PC-3 (cell line): ENCODE measurements around the gene UTRN.

Source experiments
- EZH2phosphoT487 ChIP-seq: fragments of 300-600 bp; sonication (generic); IDR thresholded peaks from 2 replicates; pipeline ENCODE4 v1.6.1; 2018; ENCODE audit warnings: mild to moderate bottlenecking, antibody characterized with exemption, low read length, borderline replicate concordance
- TF ChIP-seq, protein P1 (sequence below): fragments of 300-600 bp; sonication (generic); conservative IDR thresholded peaks from 2 replicates; pipeline ENCODE4 v1.5.1; 2017; ENCODE audit warnings: antibody characterized with exemption, low read depth, mild to moderate bottlenecking, low read length

DNA sequence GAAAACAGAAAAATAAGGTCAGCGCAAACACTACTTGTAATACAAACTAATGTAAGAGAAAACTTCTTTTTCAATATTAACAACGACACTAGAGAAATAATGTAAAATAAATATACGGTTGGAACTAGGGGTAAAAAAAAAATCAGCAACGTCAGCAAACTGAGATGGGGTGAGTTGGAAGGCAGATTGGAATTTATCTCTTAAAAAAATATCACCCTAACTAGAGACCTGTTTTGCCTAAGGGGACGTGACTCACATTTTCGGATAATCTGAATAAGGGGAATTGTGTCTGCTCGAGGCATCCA is 705 bp upstream of the UTRN start:
- TF ChIP-seq, protein P1, sequence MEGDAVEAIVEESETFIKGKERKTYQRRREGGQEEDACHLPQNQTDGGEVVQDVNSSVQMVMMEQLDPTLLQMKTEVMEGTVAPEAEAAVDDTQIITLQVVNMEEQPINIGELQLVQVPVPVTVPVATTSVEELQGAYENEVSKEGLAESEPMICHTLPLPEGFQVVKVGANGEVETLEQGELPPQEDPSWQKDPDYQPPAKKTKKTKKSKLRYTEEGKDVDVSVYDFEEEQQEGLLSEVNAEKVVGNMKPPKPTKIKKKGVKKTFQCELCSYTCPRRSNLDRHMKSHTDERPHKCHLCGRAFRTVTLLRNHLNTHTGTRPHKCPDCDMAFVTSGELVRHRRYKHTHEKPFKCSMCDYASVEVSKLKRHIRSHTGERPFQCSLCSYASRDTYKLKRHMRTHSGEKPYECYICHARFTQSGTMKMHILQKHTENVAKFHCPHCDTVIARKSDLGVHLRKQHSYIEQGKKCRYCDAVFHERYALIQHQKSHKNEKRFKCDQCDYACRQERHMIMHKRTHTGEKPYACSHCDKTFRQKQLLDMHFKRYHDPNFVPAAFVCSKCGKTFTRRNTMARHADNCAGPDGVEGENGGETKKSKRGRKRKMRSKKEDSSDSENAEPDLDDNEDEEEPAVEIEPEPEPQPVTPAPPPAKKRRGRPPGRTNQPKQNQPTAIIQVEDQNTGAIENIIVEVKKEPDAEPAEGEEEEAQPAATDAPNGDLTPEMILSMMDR: no peak
- no peak for TF ChIP-seq EZH2phosphoT487
